OCI-LY7 (cell line): ENCODE data around the gene RAB3D. TPM values are rescaled to one million over a fixed set of nuclear protein-coding genes. Genes with fewer than 3 reads are reported as not detected.

Source experiments
- BruUV-seq: library from RNA; stranded (reverse); fragments of 400-500 nt; replicated peaks from 2 replicates; lab custom pipeline; 2021; lab: Mats Ljungman, UMichigan
- CTCF ChIA-PET: fragments of 300-600 bp; sonication (Branson Sonifier 250); formaldehyde crosslinking; loops from one replicate; lab custom pipeline; 2022; ENCODE audit warnings: antibody characterized with exemption; ENCODE audit not compliant: unreplicated experiment; lab: Charles Lee
- POLR2A ChIA-PET: fragments of 300-600 bp; sonication (Branson Sonifier 250); formaldehyde crosslinking; loops from one replicate; lab custom pipeline; 2022; ENCODE audit warnings: antibody characterized with exemption; lab: Charles Lee
- DNase-seq: peaks from one replicate; pipeline ENCODE4 v3.0.0-alpha.2; 2015; ENCODE audit warnings: low spot score
- H2AFZ ChIP-seq: fragments of 200-600 bp; sonication (generic), shearing (Covaris generic); 2 replicates; pipeline ENCODE4 v1.6.1; 2014; ENCODE audit warnings: mild to moderate bottlenecking, antibody characterized with exemption, low read length, moderate library complexity
- H3K27ac ChIP-seq: fragments of 200-600 bp; sonication (generic); 2 replicates; pipeline ENCODE4 v1.5.1; 2014; ENCODE audit warnings: mixed run types, low read depth, mild to moderate bottlenecking, moderate library complexity, low read length, inconsistent platforms; ENCODE audit not compliant: poor library complexity, severe bottlenecking
- H3K36me3 ChIP-seq: fragments of 200-600 bp; sonication (generic); 2 replicates; pipeline ENCODE4 v1.6.1; 2014; ENCODE audit warnings: mild to moderate bottlenecking, antibody characterized with exemption, low read length, moderate library complexity, mixed read lengths; ENCODE audit not compliant: insufficient read depth
- H3K4me1 ChIP-seq: fragments of 200-600 bp; sonication (generic); 2 replicates; pipeline ENCODE4 v1.5.1; 2014; ENCODE audit warnings: mild to moderate bottlenecking, low read length; ENCODE audit not compliant: insufficient read depth, poor library complexity, severe bottlenecking
- H3K4me2 ChIP-seq: fragments of 200-600 bp; sonication (generic); 2 replicates; pipeline ENCODE4 v1.6.1; 2014; ENCODE audit warnings: mild to moderate bottlenecking, low read length
- H3K4me3 ChIP-seq: fragments of 200-600 bp; sonication (generic); 2 replicates; pipeline ENCODE4 v1.5.1; 2014; ENCODE audit warnings: mild to moderate bottlenecking, low read depth, low read length; ENCODE audit not compliant: poor library complexity, severe bottlenecking
- H3K79me2 ChIP-seq: fragments of 200-600 bp; sonication (generic); 2 replicates; pipeline ENCODE4 v1.6.1; 2016; ENCODE audit warnings: low read depth, mild to moderate bottlenecking, low read length, moderate library complexity, mixed read lengths; ENCODE audit not compliant: insufficient read depth
- H3K9me2 ChIP-seq: fragments of 200-600 bp; sonication (generic); 2 replicates; pipeline ENCODE4 v1.6.1; 2016; ENCODE audit warnings: mild to moderate bottlenecking, low read length, mixed read lengths; ENCODE audit not compliant: insufficient read depth
- H3K9me3 ChIP-seq: fragments of 200-600 bp; sonication (generic); 2 replicates; pipeline ENCODE4 v1.6.1; 2014; ENCODE audit warnings: mild to moderate bottlenecking, mixed run types, low read length, mixed read lengths
- H4K20me1 ChIP-seq: fragments of 200-600 bp; sonication (generic); 2 replicates; pipeline ENCODE4 v1.6.1; 2014; ENCODE audit warnings: mild to moderate bottlenecking, antibody characterized with exemption, low read length, moderate library complexity, mixed read lengths; ENCODE audit not compliant: insufficient read depth
- CTCF ChIP-seq: fragments of 200-600 bp; sonication (generic); conservative IDR thresholded peaks from 2 replicates; pipeline ENCODE4 v1.5.1; 2014; ENCODE audit warnings: mild to moderate bottlenecking, antibody characterized with exemption, low read length, moderate library complexity, mixed read lengths
- EZH2phosphoT487 ChIP-seq: fragments of 200-600 bp; sonication (generic); IDR thresholded peaks from 2 replicates; pipeline ENCODE4 v1.6.1; 2018; ENCODE audit warnings: low read depth, borderline replicate concordance, mild to moderate bottlenecking, mixed run types, antibody characterized with exemption, low read length, moderate library complexity, mixed read lengths
- intact Hi-C: fragments of 100-400 bp; cut with micrococcal nuclease; formaldehyde crosslinking; loops from one replicate; pipeline ENCODE4 v1.10.0; 2022; ENCODE audit not compliant: unreplicated experiment
- total RNA-seq, 2 experiments: library from RNA; depleted of rRNA in 1 of 2; stranded (reverse); fragments of >200 nt in 1 of 2; shearing (Covaris generic) in 1 of 2; gene quantifications; 2 replicates each; pipeline ENCODE4 v1.2.3, GENCODE V29; 2014 to 2022

The RAB3D gene
- total RNA-seq, 2 experiments from 2014 or later = 1.9 to 8.4 TPM

- Histone ChIP-seq H3K79me2 (peaks cover 20% of the 10 kb centered on the region), H3K9me2 (no peaks in the 10 kb centered on the region), H3K9me3 (no peaks in the 10 kb centered on the region), H4K20me1 (no peaks in the 10 kb centered on the region), H3K4me2 (peak within 1 kb of the TSS; percentile 85), H3K4me1 (peaks cover 41% of the 10 kb centered on the region), H3K4me3 (peak within 1 kb of the TSS; percentile 87), H3K36me3 (peaks cover 18% of the 10 kb centered on the region; the same call in 1 of the 2 replicates), H3K27ac (peak within 1 kb of the TSS; percentile 80), H2AFZ (peak within 1 kb of the TSS; percentile 66; the same call in 1 of the 2 replicates)
- TSS peak; percentile 80 for BruUV-seq
- no peak for TF ChIP-seq CTCF
- no peak for TF ChIP-seq EZH2phosphoT487
- DNase-seq = peak; percentile 99
- ChIA-PET CTCF (interaction anchor here (0.6 to 1.0 kb wide), 5 partner anchors 14 to 1468 kb away, joined by 3 to 8 read pairs (median 3); no protein-coding TSS in a partner anchor), POLR2A (interaction anchor here (0.6 to 2.3 kb wide), 15 partner anchors 13 to 401 kb away, joined by 3 to 10 read pairs (median 4); partner anchors contain the start of genes CCDC159, ELOF1 and TSPAN16)
- intact Hi-C loops = loop anchor here (2.0 kb wide), 2 partner anchors 28 to 82 kb away; partner anchors contain the start of genes CCDC159 and TMEM205
Measured at GRCh38 chr19:11374433-11375142, 35.1 kb upstream of the RAB3D start, which contains the start of gene SWSAP1. SWSAP1 (plus strand) TSS chr19:11374666; CDS start chr19:11374681, 15 bp downstream.

DNA sequence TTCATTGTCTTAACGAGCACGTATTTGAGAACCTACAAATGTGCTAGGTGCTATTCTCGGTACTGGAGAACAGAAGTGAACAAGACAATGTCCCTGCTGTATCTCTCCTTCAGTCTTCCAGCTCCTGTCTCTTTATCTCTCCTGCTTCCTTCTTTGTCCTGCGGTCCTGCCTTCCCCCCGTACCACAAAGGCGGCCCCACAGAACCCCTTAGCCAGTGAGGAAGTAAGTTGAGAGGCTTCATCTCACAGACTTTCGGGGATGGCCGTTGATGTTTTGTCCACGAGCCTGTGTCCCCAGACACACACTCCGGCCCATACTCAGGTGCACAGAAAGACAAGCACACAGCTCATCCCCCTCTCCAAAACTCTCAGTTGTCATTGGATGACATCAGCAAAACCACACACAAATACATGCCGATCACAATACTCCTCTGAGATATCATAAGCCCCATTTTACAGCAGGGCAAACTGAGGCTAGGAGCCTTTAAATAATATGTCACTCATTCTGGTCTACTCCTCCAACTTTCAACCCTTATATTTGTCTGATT lies 34.5 kb upstream of the RAB3D start:
- Histone ChIP-seq H3K9me2 (no peaks in the 10 kb centered on the region), H3K36me3 (peaks cover 18% of the 10 kb centered on the region; the same call in 1 of the 2 replicates), H3K4me3 (peak overlapping the region; percentile 87), H3K79me2 (peaks cover 18% of the 10 kb centered on the region), H2AFZ (peak overlapping the region; percentile 66; the same call in 1 of the 2 replicates), H4K20me1 (no peaks in the 10 kb centered on the region), H3K9me3 (no peaks in the 10 kb centered on the region), H3K4me1 (peaks cover 41% of the 10 kb centered on the region), H3K4me2 (peak overlapping the region; percentile 85), H3K27ac (peak overlapping the region; percentile 32)
- ChIA-PET CTCF (interaction anchor here (0.6 kb wide), 1 partner anchor 14 kb away, joined by 7 read pairs; no protein-coding TSS in a partner anchor), POLR2A (interaction anchor here (0.6 to 2.3 kb wide), 3 partner anchors 12 to 78 kb away, joined by 3 to 10 read pairs (median 3); partner anchors contain the start of gene TSPAN16)
- DNase-seq = no peak
- TF ChIP-seq CTCF = no peak
- TF ChIP-seq EZH2phosphoT487 = no peak
- intact Hi-C loops = loop anchor here (2.0 kb wide), 2 partner anchors 27 to 81 kb away; partner anchors contain the start of genes CCDC159 and TMEM205
- no TSS peak for BruUV-seq
